Osteocyte (in vitro differentiated cells): ENCODE measurements around the gene RASD1. TPM values are rescaled to one million over a fixed set of nuclear protein-coding genes. Genes with fewer than 3 reads are reported as not detected.

Experiments used
- DNase-seq: peaks from one replicate; pipeline ENCODE4 v3.0.0; 2021; ENCODE audit warnings: mixed read lengths; ENCODE audit not compliant: unreplicated experiment; ENCODE audit errors: extremely low spot score
- H3K27ac Mint-ChIP-seq: one replicate; pipeline ENCODE4 v1.8.0; 2021; ENCODE audit warnings: mild to moderate bottlenecking, mixed read lengths; ENCODE audit not compliant: unreplicated experiment
- H3K27me3 Mint-ChIP-seq: one replicate; pipeline ENCODE4 v1.8.0; 2021; ENCODE audit warnings: mixed read lengths; ENCODE audit not compliant: unreplicated experiment
- H3K36me3 Mint-ChIP-seq: one replicate; pipeline ENCODE4 v1.8.0; 2021; ENCODE audit warnings: mixed read lengths; ENCODE audit not compliant: unreplicated experiment
- H3K4me1 Mint-ChIP-seq: one replicate; pipeline ENCODE4 v1.8.0; 2021; ENCODE audit warnings: mixed read lengths; ENCODE audit not compliant: unreplicated experiment
- H3K4me3 Mint-ChIP-seq: one replicate; pipeline ENCODE4 v1.8.0; 2021; ENCODE audit warnings: mild to moderate bottlenecking, moderate library complexity, mixed read lengths; ENCODE audit not compliant: unreplicated experiment
- H3K9me3 Mint-ChIP-seq: one replicate; pipeline ENCODE4 v1.8.0; 2021; ENCODE audit warnings: mixed read lengths; ENCODE audit not compliant: unreplicated experiment
- CTCF ChIP-seq: fragments of 200-600 bp; sonication (generic); IDR thresholded peaks from 2 replicates; pipeline ENCODE4 v1.5.0; 2021; ENCODE audit warnings: antibody characterized with exemption, mild to moderate bottlenecking, moderate library complexity
- total RNA-seq: library from RNA; stranded (reverse); gene quantifications from 2 replicates; pipeline ENCODE4 v1.2.1, GENCODE V29; 2021

Gene RASD1
- total RNA-seq, 1 donor from 2014 or later: 1.6 TPM

- Mint-ChIP-seq H3K4me3 (no peak overlapping the region), H3K9me3 (no peaks in the 10 kb centered on the region), H3K4me1 (no peaks in the 10 kb centered on the region), H3K27ac (no peak overlapping the region), H3K36me3 (no peaks in the 10 kb centered on the region), H3K27me3 (no peaks in the 10 kb centered on the region)
- no peak for TF ChIP-seq CTCF
- no peak for DNase-seq
Observed at GRCh38 chr17:17533901-17534441, 37.8 kb upstream of the RASD1 start.

GRCh38 chr17:17532991-17533390 lies 36.8 kb upstream of the RASD1 start:
- Mint-ChIP-seq H3K36me3 (no peaks in the 10 kb centered on the region), H3K9me3 (no peaks in the 10 kb centered on the region), H3K27ac (no peak overlapping the region), H3K4me3 (no peak overlapping the region), H3K27me3 (no peaks in the 10 kb centered on the region), H3K4me1 (no peaks in the 10 kb centered on the region)
- DNase-seq: no peak
- no peak for TF ChIP-seq CTCF

- Mint-ChIP-seq H3K36me3 (no peaks in the 10 kb centered on the region), H3K4me3 (no peak overlapping the region), H3K9me3 (no peaks in the 10 kb centered on the region), H3K27me3 (no peaks in the 10 kb centered on the region), H3K27ac (no peak overlapping the region), H3K4me1 (no peaks in the 10 kb centered on the region)
- no peak for TF ChIP-seq CTCF
- no peak for DNase-seq
Observed at GRCh38 chr17:17531156-17531555, 35.0 kb upstream of the RASD1 start.

DNA sequence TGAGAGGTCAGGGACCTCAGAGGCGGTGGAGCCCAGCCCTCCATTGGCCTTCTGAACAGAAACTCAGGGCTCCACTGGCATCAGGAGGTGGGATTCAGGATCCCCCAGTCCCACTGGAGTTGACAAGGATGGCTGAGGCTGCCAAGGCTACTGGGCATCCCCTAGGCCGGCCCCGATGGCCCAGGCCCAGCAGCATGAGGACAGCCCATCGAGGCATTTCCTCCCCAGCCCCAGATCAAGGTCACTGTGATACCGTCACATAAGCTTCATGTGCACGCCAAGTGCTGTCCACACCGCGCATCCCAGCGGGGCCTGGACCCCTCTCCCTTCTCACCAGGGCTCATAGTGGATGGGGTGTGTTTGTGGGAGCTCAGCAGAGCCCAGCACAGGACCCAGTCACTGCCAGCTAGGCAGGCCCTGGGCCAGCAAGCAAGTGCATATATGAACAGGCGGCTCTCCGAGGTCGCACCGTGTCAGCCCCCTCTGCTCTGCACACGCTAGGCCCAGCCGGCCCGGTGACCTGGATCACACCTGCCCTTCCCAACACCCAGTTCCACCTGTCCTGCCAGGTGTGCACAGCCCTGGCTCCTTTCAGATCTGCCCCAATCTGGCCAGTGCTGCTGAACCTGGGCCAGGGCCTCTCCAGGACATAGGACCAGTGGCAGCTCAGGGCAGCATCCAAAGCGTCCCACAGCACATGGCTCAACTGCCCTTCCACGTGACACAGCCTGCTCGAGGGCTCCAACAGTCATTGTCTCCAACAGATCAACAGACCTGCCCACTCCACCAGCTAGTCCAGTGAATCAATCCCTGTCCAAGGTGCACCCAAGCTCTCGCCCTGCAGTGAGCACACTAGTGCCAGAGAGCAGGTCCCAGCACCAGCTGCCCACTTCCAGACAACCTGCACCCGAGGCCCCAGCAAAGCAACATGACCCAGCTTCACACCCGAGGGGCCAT lies 32.8 kb upstream of the RASD1 start:
- no peak overlapping the region for H3K4me3 Mint-ChIP-seq
- no peak for DNase-seq
- peaks cover 2% of the 10 kb centered on the region for H3K4me1 Mint-ChIP-seq
- no peaks in the 10 kb centered on the region for H3K36me3 Mint-ChIP-seq
- no peaks in the 10 kb centered on the region for H3K27me3 Mint-ChIP-seq
- no peaks in the 10 kb centered on the region for H3K9me3 Mint-ChIP-seq
- no peak for TF ChIP-seq CTCF
- H3K27ac Mint-ChIP-seq: no peak overlapping the region

DNA sequence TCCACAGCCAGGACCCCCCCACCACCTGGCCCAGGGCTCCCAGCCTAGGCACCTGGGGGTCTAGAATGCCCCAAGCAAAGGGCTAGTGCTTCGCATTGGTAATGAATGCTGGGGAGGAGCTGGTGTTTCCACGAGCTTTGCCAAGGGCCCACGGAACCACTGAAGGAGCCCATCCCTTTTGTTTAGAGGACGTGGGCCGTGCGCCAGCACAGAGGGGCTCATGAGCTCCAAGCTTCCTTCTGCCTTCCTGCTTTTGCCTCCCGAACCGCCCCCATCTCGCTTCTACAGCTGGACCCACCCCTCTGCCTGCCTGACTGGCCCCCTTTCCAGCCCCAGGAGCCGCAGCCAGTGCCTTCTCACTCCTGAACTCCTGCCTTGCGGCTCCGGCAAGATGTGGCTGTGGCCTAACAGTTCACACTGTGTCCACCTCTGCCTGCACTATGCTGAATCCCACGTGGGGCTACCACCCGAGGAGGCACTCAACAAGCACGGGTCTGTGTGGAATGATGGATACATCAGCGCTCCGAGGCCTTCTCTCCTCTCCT lies 31.8 kb upstream of the RASD1 start:
- Mint-ChIP-seq H3K4me1 (peaks cover 11% of the 10 kb centered on the region), H3K9me3 (no peaks in the 10 kb centered on the region), H3K27ac (no peak overlapping the region), H3K36me3 (no peaks in the 10 kb centered on the region), H3K27me3 (no peaks in the 10 kb centered on the region), H3K4me3 (no peak overlapping the region)
- DNase-seq: no peak
- no peak for TF ChIP-seq CTCF
